ACC112 (cell line): ENCODE results near the gene MLLT6.

Source experiments
- H2AFZ ChIP-seq: fragments of 200-600 bp; sonication (generic); one replicate; pipeline ENCODE4 v1.6.0; 2017; ENCODE audit warnings: antibody characterized with exemption, low read length; ENCODE audit not compliant: unreplicated experiment
- H3K27ac ChIP-seq: fragments of 200-600 bp; sonication (generic); 2 replicates; pipeline ENCODE4 v1.5.1; 2014; ENCODE audit warnings: low read depth, mild to moderate bottlenecking, antibody characterized with exemption, low read length, moderate library complexity
- H3K27me3 ChIP-seq: fragments of 200-600 bp; sonication (generic); 2 replicates; pipeline ENCODE4 v1.6.1; 2014; ENCODE audit warnings: mild to moderate bottlenecking, antibody characterized with exemption, low read length, moderate library complexity, mixed read lengths; ENCODE audit not compliant: insufficient read depth
- H3K36me3 ChIP-seq: fragments of 200-600 bp; sonication (generic); 2 replicates; pipeline ENCODE4 v1.6.1; 2016; ENCODE audit warnings: mild to moderate bottlenecking, antibody characterized with exemption, low read length, moderate library complexity, mixed read lengths; ENCODE audit not compliant: insufficient read depth
- H3K4me1 ChIP-seq: fragments of 200-600 bp; sonication (generic); one replicate; pipeline ENCODE4 v1.6.1; 2016; ENCODE audit warnings: low read length, mixed read lengths; ENCODE audit not compliant: insufficient read depth, unreplicated experiment, control insufficient read depth
- H3K4me3 ChIP-seq: fragments of 200-600 bp; sonication (generic); 2 replicates; pipeline ENCODE4 v1.5.1; 2014; ENCODE audit warnings: mild to moderate bottlenecking, low read depth, low read length
- H3K79me2 ChIP-seq: fragments of 200-600 bp; sonication (generic); one replicate; pipeline ENCODE4 v1.6.0; 2016; ENCODE audit warnings: low read length; ENCODE audit not compliant: control insufficient read depth, unreplicated experiment, insufficient read depth

Gene MLLT6

GRCh38 chr17:38729886-38730525, 24.9 kb downstream of the MLLT6 start, which contains the start of gene CISD3:
Gene CISD3, plus strand, starts transcription at chr17:38730341. Its CDS starts 18 bp downstream, at chr17:38730359.
- H3K27ac ChIP-seq: peak within 1 kb of the TSS; percentile 73
- H3K4me1 ChIP-seq: peaks cover 21% of the 10 kb centered on the region

DNA sequence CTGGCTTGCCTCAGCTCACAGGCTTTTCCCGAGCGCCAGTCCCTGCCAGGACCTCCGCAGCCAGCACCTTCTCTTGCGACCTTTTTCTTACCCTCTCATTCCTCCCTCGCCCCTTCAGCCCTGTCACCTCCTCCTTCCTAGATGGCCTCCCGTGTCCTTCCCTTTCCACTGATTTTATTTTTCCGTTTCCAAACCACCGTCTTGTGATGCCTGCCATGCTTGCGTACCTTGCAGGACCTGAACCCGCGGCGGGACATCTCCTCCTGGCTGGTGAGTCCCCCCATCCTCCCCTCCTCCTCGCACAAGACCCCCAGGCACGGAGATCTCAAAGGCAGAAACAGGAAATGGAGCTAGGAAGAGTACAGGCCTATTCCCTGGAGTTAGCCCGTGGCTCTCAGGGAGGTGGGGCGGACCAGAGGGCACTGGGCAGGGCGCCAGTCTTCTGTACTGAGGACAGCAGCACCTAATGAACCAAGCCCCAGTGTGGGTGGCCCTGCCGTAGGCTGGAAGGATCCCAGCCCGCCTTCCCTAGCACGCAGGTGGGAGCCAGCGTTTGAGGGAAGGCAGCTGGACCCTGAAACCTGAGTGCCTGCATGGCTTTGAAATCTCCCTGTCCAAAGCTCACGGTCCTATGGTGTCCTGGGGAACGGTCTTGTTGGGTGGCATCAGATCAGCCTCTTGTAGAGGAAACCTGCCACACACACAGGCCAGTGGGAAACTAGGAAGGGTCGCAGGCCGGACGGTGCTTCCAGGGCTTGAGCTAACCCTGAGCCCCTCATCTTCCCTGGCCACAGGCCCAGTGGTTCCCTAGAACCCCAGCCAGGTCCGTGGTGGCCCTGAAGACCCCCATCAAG, 25.7 kb downstream of the MLLT6 start:
- Histone ChIP-seq H3K36me3 (no peaks in the 10 kb centered on the region; the same call in 1 of the 2 replicates), H3K27me3 (no peaks in the 10 kb centered on the region), H3K27ac (peak overlapping the region; percentile 73), H3K79me2 (peaks cover 18% of the 10 kb centered on the region), H3K4me3 (peak overlapping the region; percentile 100), H3K4me1 (peaks cover 26% of the 10 kb centered on the region), H2AFZ (peak overlapping the region; percentile 62)

More at GRCh38 chr17:38729886-38730525, 24.9 kb downstream of the MLLT6 start, which contains the start of gene CISD3:
- H3K79me2 ChIP-seq: peaks cover 18% of the 10 kb centered on the region
- peak within 1 kb of the TSS; percentile 62 for H2AFZ ChIP-seq
- peak within 1 kb of the TSS; percentile 100 for H3K4me3 ChIP-seq
- no peaks in the 10 kb centered on the region for H3K36me3 ChIP-seq
- no peaks in the 10 kb centered on the region for H3K27me3 ChIP-seq

GRCh38 chr17:38731526-38732294, 26.6 kb downstream of the MLLT6 start:
- H2AFZ ChIP-seq: no peak overlapping the region
- H3K27me3 ChIP-seq: no peaks in the 10 kb centered on the region
- H3K36me3 ChIP-seq: no peaks in the 10 kb centered on the region; the same call in 1 of the 2 replicates
- H3K27ac ChIP-seq: no peak overlapping the region
- peak overlapping the region; percentile 100 for H3K4me3 ChIP-seq
- peaks cover 18% of the 10 kb centered on the region for H3K79me2 ChIP-seq
- H3K4me1 ChIP-seq: peaks cover 26% of the 10 kb centered on the region

DNA sequence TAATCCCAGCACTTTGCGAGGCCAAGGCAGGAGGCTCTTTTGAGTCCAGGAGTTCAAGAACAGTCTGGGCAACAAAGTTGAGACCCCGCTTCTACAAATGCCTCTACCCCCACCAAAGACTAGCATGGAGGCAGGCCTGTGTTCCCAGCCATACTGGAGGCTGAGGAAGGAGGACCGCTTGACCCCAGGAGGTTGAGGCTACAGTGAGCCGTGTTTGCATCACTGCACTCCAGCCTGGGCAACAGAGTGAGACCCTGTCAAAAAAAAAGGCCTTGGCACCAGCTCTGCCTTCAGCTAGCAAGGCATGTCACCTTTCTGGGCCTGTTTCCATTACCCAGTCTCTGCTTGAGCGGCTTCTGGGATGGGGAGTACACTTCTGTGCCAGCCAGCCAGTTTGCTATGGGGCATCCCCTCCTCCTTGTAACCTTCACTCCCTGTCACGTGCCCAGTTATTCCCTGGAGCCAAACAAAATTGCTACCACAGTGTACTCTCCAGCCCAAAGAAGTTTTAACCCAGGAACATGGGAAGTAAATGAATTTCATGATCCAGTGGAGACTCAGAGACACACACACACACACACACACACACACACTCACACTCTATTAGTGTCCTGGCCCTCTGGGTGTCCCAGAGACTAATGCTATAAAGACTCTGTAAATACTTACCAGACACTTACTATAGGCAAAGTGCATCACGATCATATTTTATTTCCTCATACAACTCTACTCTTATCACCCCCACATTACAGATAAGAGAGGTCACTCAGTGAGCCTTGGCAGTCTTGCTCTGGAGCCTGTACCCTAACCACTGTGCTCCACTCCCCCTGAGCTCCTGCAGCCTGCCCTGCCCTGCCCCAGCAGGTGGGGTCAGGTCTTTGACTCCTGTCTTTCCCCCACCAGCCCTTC, 27.6 kb downstream of the MLLT6 start:
- H2AFZ ChIP-seq: no peak overlapping the region
- no peak overlapping the region for H3K4me3 ChIP-seq
- peaks cover 18% of the 10 kb centered on the region for H3K79me2 ChIP-seq
- H3K27me3 ChIP-seq: no peaks in the 10 kb centered on the region
- no peak overlapping the region for H3K27ac ChIP-seq
- no peaks in the 10 kb centered on the region; the same call in 1 of the 2 replicates for H3K36me3 ChIP-seq
- peaks cover 26% of the 10 kb centered on the region for H3K4me1 ChIP-seq

DNA sequence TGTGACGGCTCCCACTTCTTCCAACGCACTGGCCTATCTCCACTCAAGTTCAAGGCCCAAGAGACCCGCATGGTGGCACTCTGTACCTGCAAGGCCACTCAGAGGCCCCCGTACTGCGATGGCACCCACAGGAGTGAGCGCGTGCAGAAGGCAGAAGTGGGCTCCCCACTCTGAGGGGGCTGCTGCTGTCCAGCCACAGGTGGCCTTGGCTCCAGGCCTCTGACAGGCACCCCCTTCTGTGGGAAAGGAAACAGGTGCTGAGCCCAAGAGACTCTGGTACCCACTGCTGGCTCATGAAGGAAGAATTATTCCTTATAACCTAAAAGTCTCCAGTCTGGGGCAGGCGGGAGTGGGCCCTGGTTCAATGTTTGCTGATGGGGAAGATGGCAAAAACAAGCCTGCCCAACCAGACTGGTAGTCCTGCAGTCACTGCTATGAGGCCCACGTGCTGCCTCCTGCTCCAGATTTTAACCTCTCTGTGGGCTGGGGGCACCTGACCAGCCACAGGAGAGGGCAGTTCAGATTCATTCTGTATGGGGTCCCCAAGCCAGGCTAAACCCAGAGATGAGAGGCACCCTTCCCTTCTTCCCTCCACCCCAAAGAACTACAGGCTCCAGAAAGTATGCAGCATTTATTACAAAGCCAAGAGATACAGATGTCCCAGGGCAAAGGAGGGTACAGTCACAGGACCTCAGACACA, 28.4 kb downstream of the MLLT6 start:
- H3K27me3 ChIP-seq: no peaks in the 10 kb centered on the region
- no peaks in the 10 kb centered on the region; the same call in 1 of the 2 replicates for H3K36me3 ChIP-seq
- H3K4me3 ChIP-seq: no peak overlapping the region
- no peak overlapping the region for H3K27ac ChIP-seq
- H3K4me1 ChIP-seq: peaks cover 26% of the 10 kb centered on the region
- H2AFZ ChIP-seq: no peak overlapping the region
- peaks cover 23% of the 10 kb centered on the region for H3K79me2 ChIP-seq

DNA sequence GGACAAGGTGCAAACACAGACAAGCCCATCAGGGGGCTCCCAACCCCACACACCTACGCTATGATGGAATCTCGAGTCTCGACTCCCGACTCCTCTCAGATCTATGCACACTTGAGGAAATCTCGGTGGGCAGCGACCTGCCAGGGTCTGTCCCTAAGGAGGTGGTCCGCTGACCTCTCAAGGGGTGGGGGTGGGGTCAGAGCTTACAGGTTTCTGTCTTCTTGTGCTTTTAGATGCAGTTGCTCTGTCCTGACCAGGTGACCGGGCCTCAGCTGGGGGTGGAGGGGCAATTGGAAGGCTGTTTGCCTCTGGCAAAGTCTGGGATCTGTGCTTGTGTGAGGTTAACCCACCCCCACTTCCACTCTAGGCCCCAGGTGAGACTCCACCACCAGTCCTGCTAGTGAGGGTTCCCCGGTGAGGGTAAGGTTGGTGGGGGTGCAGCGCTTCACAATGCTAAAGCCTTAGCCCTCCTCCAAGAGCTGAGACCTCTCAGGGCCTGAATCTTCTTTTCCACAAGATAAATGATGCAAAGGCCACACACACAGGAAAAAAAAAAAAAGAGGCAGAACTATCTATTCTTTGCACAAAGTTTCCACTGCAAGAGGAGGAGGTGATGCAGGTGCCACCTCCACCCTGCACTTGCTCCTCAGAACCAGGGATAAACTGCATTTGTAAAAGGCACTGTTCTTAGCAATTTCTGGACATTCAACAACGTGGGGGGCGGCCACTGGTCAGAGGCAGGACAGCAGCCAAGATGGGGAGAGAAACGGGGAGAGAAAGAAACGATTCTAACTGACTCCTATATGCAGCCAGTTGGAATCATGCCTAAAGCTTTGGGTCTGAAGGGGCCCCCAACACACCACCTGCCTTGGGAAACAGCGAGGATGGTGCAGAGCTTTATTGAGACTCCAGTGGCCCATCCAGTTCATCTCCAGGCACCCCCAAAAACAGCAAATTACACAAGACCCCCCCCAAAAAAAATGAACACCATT, 29.2 kb downstream of the MLLT6 start:
- no peaks in the 10 kb centered on the region for H3K27me3 ChIP-seq
- H2AFZ ChIP-seq: no peak overlapping the region
- H3K36me3 ChIP-seq: no peaks in the 10 kb centered on the region; the same call in 1 of the 2 replicates
- peaks cover 23% of the 10 kb centered on the region for H3K79me2 ChIP-seq
- H3K4me1 ChIP-seq: peaks cover 24% of the 10 kb centered on the region
- no peak overlapping the region for H3K4me3 ChIP-seq
- no peak overlapping the region for H3K27ac ChIP-seq

DNA sequence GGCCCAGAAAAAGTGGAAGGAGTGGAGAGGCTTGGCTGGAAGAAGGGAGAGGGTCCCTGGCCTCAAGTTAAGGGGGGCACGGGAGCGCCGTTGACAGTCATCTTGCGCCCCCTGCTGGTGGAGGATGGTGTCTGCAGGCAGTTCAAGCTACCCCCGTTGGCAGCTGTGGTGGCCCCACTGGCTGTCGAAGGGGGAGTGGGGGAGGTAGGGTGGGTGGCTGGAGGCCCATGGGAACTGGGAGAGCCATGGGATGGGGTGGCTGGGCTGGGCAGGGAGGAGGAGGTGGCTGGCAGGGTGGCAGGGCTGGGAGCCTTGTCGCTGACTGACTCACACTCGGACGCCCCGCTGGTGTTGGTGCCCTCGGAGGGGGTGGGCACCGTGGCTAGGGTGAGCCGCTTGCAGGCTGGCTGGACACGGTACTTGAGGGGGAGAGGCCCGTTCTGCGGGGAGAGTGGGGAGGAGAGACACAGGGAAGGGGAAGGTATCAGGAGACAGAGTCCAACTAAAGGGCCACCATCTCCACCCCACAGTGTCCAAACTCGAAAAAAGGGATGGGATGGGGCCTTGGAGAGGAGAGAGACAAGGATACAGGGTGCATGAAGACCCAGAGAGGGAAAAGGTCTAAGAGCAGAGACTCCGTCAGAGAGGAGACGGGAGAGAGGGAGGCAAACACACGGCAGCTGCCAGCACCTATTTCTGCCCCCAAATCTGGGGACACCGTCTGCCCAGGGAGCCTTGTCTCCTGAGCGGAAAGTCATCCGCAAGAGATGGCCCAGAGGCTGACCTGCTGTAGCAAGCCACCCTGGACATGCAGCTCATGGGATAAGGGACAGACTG, 30.3 kb downstream of the MLLT6 start:
- no peak overlapping the region for H2AFZ ChIP-seq

GRCh38 chr17:38738007-38738662, 33.1 kb downstream of the MLLT6 start:
- Histone ChIP-seq H3K27ac (no peak overlapping the region), H2AFZ (no peak overlapping the region), H3K36me3 (no peaks in the 10 kb centered on the region; the same call in 1 of the 2 replicates), H3K79me2 (peaks cover 37% of the 10 kb centered on the region), H3K27me3 (no peaks in the 10 kb centered on the region), H3K4me3 (no peak overlapping the region), H3K4me1 (peaks cover 31% of the 10 kb centered on the region)

More for the DNA sequence above, 30.3 kb downstream of the MLLT6 start:
- no peaks in the 10 kb centered on the region; the same call in 1 of the 2 replicates for H3K36me3 ChIP-seq
- no peak overlapping the region for H3K4me3 ChIP-seq
- H3K4me1 ChIP-seq: peaks cover 21% of the 10 kb centered on the region
- H3K27me3 ChIP-seq: no peaks in the 10 kb centered on the region
- no peak overlapping the region for H3K27ac ChIP-seq
- peaks cover 30% of the 10 kb centered on the region for H3K79me2 ChIP-seq
